HG02840 (cell line): ENCODE measurements around the gene SH3D19.

Experiments used
- ATAC-seq: cut with Tn5 transposase; IDR thresholded peaks from one replicate; pipeline ENCODE4 v1.9.1; 2021; ENCODE audit warnings: mild to moderate bottlenecking, moderate library complexity, moderate number of reproducible peaks; ENCODE audit not compliant: unreplicated experiment, low FRiP score

The SH3D19 gene

GRCh38 chr4:151204925-151205524, 120.4 kb downstream of the SH3D19 start:
- no peak for ATAC-seq

DNA sequence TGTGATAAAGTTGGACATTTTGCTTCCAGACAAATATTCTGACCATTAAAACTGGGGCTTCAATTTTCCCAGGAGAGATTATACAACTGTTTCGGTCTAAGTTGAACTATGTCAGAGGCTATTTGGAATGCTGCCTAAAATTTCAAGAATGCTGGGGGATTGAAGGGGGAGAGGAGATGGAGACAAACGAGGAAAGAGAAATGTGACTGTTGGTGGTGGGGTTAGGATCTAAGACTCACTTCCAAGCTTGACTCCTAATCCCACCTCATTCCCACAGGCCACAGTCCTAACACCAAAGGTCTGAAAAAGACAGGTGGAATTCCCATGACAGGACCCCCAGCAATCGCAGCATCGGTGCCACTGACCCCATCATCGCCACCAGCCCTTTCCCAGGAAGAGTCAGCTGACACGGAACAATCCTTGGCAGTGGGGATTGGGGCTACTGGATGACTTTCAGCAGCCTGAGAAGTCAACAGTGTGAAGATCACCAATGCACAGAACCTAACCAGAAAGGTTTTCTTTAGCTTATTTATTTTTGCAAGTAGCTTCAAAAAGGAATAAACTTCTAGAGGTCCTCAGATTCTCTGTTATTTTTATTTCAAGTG, 122.5 kb downstream of the SH3D19 start:
- no peak for ATAC-seq

- ATAC-seq, result no peak
Observed at GRCh38 chr4:151202381-151202780, 123.0 kb downstream of the SH3D19 start.

GRCh38 chr4:151199319-151200190, 125.8 kb downstream of the SH3D19 start:
- no peak for ATAC-seq

- no peak for ATAC-seq
Observed at GRCh38 chr4:151198748-151199147, 126.7 kb downstream of the SH3D19 start.

- no peak for ATAC-seq
Observed at GRCh38 chr4:151197247-151197646, 128.2 kb downstream of the SH3D19 start.

DNA sequence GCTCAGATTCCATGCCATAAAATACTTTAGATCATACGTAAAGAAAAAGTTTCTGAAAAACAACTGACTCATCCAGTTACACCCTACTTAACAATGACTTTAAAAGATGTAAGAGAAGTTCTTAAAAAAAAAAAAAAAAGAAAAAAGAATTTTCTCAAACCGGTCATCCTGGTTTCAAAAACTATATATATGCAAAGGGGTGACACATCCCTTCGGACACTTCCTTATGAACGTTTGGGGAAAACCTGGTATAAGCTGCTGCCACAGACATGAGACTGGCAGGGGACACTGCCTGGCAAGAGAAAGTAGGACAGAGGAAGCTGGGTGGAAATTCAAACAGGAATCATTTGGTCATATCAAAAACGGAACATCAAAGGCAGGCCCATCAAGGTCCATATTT, 129.6 kb downstream of the SH3D19 start:
- no peak for ATAC-seq

GRCh38 chr4:151193414-151193813, 132.0 kb downstream of the SH3D19 start:
- no peak for ATAC-seq

- no peak for ATAC-seq
Observed at GRCh38 chr4:151192556-151193235, 132.7 kb downstream of the SH3D19 start.

DNA sequence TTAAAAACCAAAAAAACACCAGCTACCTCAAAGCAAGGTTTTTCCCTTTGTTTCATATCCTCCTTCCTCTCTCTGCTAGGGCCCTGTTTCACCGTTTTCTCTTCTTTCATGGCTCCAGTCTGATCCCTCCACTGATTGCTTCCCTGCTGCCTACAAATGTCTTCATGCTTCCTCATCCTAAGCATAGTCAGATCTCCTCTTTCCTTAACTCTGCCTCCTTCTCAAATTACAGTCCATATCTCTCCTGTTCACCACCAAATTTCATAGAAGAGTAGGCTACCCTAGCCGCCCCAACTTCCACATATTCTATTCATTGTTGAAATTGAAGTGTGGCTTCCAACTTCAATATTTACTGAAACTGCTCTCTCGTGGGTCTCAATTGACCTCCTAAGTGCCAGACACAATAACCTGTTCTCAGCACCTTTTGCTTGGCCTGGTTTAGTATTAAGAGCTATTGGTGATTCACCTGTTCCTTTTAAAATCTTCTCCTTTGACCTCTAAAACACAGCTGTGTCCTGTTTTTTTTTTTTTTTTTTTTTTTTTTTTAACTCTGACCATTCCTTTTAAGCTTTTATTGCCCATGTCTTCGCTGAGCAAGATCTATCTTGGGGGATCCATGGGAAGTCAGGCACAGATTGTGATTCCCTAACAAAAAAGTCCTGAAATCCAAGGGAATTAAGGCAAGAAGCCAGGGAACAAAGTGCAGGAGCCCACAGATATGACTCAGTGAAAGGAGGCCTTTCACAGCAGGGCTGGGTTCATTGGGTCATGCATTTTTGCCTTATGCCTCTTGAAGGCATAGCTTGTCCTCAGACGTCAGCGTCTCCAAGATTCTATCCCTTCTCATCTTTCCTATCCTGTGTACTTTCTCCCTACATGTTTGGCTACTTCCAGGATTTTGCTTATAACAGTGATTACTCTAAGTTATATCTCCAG, 140.6 kb downstream of the SH3D19 start:
- ATAC-seq, result no peak

- ATAC-seq, result no peak
Observed at GRCh38 chr4:151182455-151182996, 142.9 kb downstream of the SH3D19 start.

- ATAC-seq, result no peak
Observed at GRCh38 chr4:151176685-151177084, 148.7 kb downstream of the SH3D19 start.

GRCh38 chr4:151175754-151176631, 149.4 kb downstream of the SH3D19 start:
- no peak for ATAC-seq

GRCh38 chr4:151175233-151175632, 150.2 kb downstream of the SH3D19 start:
- ATAC-seq, result no peak

DNA sequence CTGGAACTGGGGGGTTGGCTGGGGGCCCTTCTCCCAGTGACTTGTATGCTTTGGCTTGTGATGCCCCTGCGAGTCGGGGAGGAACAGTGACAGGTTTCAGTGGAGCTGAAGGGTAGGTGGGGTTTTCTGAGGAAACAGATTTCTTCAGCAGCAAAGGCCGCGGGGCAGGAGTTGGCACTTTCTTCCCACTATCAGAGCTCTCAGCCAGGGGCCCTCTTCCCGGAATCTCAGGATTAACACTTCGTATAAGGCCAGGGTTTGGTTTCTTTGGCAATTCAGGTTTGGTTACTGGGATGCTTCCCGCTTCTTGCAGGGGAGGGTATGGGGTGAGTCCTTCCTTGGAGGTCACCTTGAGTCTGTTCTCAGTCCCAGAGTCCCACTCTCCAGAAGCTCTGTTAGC, 150.6 kb downstream of the SH3D19 start:
- ATAC-seq, result no peak

- no peak for ATAC-seq
Observed at GRCh38 chr4:151173871-151174270, 151.5 kb downstream of the SH3D19 start.

DNA sequence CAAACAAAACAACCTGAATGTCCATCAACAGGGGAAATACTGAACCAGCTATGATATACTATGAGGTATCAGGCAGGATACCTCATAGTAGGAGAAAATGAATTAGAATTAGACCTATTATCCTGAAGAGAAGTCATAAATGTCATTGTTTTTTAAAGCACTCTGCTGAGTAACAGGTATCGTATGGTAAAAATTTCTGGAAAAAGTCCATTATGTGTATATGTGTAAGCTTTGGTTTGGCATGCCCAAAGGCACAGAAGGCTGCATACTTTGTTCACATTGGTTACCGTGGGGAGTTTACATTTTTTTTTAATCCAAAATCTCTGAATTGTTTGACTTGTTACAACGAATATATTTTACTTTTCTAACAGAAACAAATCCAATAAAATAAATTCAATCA, 155.5 kb downstream of the SH3D19 start:
- ATAC-seq, result no peak

DNA sequence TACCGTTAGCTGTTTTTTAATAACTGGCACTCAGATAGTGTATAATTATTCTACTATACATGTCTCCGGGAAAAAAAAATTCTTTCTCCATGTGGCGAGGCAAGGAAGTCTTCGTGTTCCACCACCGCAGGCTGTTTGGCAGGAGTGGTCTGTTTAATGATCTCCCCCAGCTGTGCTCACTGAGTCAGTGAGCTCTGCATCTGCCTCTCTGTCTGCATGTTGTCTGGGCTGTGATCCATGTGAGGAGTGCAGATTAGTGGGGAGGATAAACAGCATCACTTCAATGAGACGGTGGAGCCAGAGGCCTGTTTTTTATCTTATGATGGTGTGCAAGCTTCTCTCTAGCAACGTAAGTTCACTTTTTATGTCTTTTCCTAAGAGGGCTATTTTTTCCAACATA, 156.2 kb downstream of the SH3D19 start:
- ATAC-seq, result no peak

- ATAC-seq, result no peak
Observed at GRCh38 chr4:151167561-151167960, 157.8 kb downstream of the SH3D19 start.
